PC-3 (cell line): Measurements from ENCODE around the gene GLRA2. TPM values are rescaled to one million over a fixed set of nuclear protein-coding genes. Genes with fewer than 3 reads are reported as not detected.

ENCODE experiments used
- ATAC-seq: fragments of 200-7000 bp; cut with Tn5 transposase; 2 replicates; pipeline ENCODE4 v1.9.1; 2020; ENCODE audit warnings: mild to moderate bottlenecking, moderate library complexity
- BruUV-seq: library from RNA; stranded (reverse); fragments of 400-500 nt; replicated peaks from 2 replicates; lab custom pipeline; 2021; lab: Mats Ljungman, UMichigan
- CTCF ChIA-PET: fragments of 300-600 bp; sonication (Branson Sonifier 250); formaldehyde crosslinking; loops from one replicate; lab custom pipeline; 2022; ENCODE audit warnings: antibody characterized with exemption; lab: Charles Lee
- POLR2A ChIA-PET: fragments of 300-600 bp; sonication (Branson Sonifier 250); formaldehyde crosslinking; loops from one replicate; lab custom pipeline; 2022; ENCODE audit warnings: antibody characterized with exemption; ENCODE audit not compliant: unreplicated experiment; lab: Charles Lee
- DNase-seq: peaks from one replicate; pipeline ENCODE4 v3.0.0-alpha.2; 2015
- H2AFZ ChIP-seq: fragments of 300-600 bp; sonication (generic); 2 replicates; pipeline ENCODE4 v1.6.0; 2016; ENCODE audit warnings: antibody characterized with exemption, low read length
- H3F3A ChIP-seq: fragments of 300-600 bp; sonication (generic); one replicate; pipeline ENCODE4 v1.6.0; 2017; ENCODE audit warnings: antibody characterized with exemption, low read length, control low read depth, mild to moderate bottlenecking; ENCODE audit not compliant: unreplicated experiment
- H3K27ac ChIP-seq: fragments of 300-600 bp; sonication (generic); 2 replicates; pipeline ENCODE4 v1.5.1; 2016; ENCODE audit warnings: mild to moderate bottlenecking, low read length
- H3K27me3 ChIP-seq: fragments of 300-600 bp; sonication (generic); 2 replicates; pipeline ENCODE4 v1.6.1; 2016; ENCODE audit warnings: low read length, mixed read lengths
- H3K36me3 ChIP-seq: fragments of 300-600 bp; sonication (generic); 2 replicates; pipeline ENCODE4 v1.6.1; 2016; ENCODE audit warnings: low read depth, mixed run types, low read length, mixed read lengths
- H3K4me1 ChIP-seq: fragments of 300-600 bp; sonication (generic); 2 replicates; pipeline ENCODE4 v1.5.1; 2016; ENCODE audit warnings: low read length; ENCODE audit not compliant: insufficient read depth
- H3K4me2 ChIP-seq: fragments of 300-600 bp; sonication (generic); 2 replicates; pipeline ENCODE4 v1.6.0; 2016; ENCODE audit warnings: low read length
- H3K4me3 ChIP-seq: fragments of 300-600 bp; sonication (generic); 2 replicates; pipeline ENCODE4 v1.5.1; 2016; ENCODE audit warnings: mild to moderate bottlenecking, low read length, mixed read lengths
- H3K79me2 ChIP-seq: fragments of 300-600 bp; sonication (generic); 2 replicates; pipeline ENCODE4 v1.6.1; 2017; ENCODE audit warnings: low read length, mixed read lengths
- H3K9ac ChIP-seq: fragments of 300-600 bp; sonication (generic); 2 replicates; pipeline ENCODE4 v1.6.0; 2016; ENCODE audit warnings: mild to moderate bottlenecking, low read length
- H3K9me2 ChIP-seq: fragments of 300-600 bp; sonication (generic); replicated peaks from 2 replicates; pipeline ENCODE4 v1.6.1; 2016; ENCODE audit warnings: mixed run types, low read length, mixed read lengths
- H3K9me3 ChIP-seq: fragments of 300-600 bp; sonication (generic); 2 replicates; pipeline ENCODE4 v1.6.1; 2016; ENCODE audit warnings: low read length, mixed read lengths
- H4K20me1 ChIP-seq: fragments of 300-600 bp; sonication (generic); 2 replicates; pipeline ENCODE4 v1.6.1; 2016; ENCODE audit warnings: low read length, mixed read lengths
- EZH2 ChIP-seq: fragments of 300-600 bp; sonication (generic); IDR thresholded peaks from one replicate; pipeline ENCODE4 v1.6.1; 2017; ENCODE audit warnings: antibody characterized with exemption, mild to moderate bottlenecking, low read length; ENCODE audit not compliant: unreplicated experiment
- EZH2phosphoT487 ChIP-seq: fragments of 300-600 bp; sonication (generic); IDR thresholded peaks from 2 replicates; pipeline ENCODE4 v1.6.1; 2018; ENCODE audit warnings: mild to moderate bottlenecking, antibody characterized with exemption, low read length, borderline replicate concordance
- intact Hi-C: fragments of 100-400 bp; cut with micrococcal nuclease; formaldehyde crosslinking; loops from 2 replicates; pipeline ENCODE4 v1.9.0; 2023
- total RNA-seq: library from RNA; depleted of rRNA; stranded (reverse); fragments of >200 nt; gene quantifications from 2 replicates; pipeline ENCODE4 v1.2.3, GENCODE V29; 2014
- TF ChIP-seq, protein P1 (sequence below): fragments of 300-600 bp; sonication (generic); conservative IDR thresholded peaks from 2 replicates; pipeline ENCODE4 v1.5.1; 2017; ENCODE audit warnings: antibody characterized with exemption, low read depth, mild to moderate bottlenecking, low read length

GLRA2 gene
- total RNA-seq, 1 experiment from 2014 or later, result not detected

- no peak overlapping the region for H3K27ac ChIP-seq
- H3K4me2 ChIP-seq, result no peak overlapping the region
- ChIA-PET CTCF (no interaction called here), POLR2A (no interaction called here)
- H3K9me3 ChIP-seq, result no peaks in the 10 kb centered on the region
- no peak for TF ChIP-seq EZH2phosphoT487
- TF ChIP-seq EZH2, result no peak
- TF ChIP-seq, protein P1, sequence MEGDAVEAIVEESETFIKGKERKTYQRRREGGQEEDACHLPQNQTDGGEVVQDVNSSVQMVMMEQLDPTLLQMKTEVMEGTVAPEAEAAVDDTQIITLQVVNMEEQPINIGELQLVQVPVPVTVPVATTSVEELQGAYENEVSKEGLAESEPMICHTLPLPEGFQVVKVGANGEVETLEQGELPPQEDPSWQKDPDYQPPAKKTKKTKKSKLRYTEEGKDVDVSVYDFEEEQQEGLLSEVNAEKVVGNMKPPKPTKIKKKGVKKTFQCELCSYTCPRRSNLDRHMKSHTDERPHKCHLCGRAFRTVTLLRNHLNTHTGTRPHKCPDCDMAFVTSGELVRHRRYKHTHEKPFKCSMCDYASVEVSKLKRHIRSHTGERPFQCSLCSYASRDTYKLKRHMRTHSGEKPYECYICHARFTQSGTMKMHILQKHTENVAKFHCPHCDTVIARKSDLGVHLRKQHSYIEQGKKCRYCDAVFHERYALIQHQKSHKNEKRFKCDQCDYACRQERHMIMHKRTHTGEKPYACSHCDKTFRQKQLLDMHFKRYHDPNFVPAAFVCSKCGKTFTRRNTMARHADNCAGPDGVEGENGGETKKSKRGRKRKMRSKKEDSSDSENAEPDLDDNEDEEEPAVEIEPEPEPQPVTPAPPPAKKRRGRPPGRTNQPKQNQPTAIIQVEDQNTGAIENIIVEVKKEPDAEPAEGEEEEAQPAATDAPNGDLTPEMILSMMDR, result no peak
- no peak overlapping the region for H3K4me3 ChIP-seq
- intact Hi-C loops, result no loop called here
- DNase-seq (no peak), ATAC-seq (no peak)
- H2AFZ ChIP-seq, result no peak overlapping the region
- BruUV-seq, result no TSS peak
- H3F3A ChIP-seq, result no peaks in the 10 kb centered on the region
- no peaks in the 10 kb centered on the region for H4K20me1 ChIP-seq
- H3K79me2 ChIP-seq, result no peaks in the 10 kb centered on the region
- no peaks in the 10 kb centered on the region for H3K9me2 ChIP-seq
- no peak overlapping the region for H3K9ac ChIP-seq
- H3K27me3 ChIP-seq, result no peaks in the 10 kb centered on the region
- peaks cover 10% of the 10 kb centered on the region; the same call in 1 of the 2 replicates for H3K4me1 ChIP-seq
- no peaks in the 10 kb centered on the region for H3K36me3 ChIP-seq
Measured at GRCh38 chrX:14698790-14699189, 169.5 kb downstream of the GLRA2 start.

GRCh38 chrX:14700982-14701381 lies 171.6 kb downstream of the GLRA2 start:
- Histone ChIP-seq H3K79me2 (no peaks in the 10 kb centered on the region), H3K27ac (no peak overlapping the region), H3K4me3 (no peak overlapping the region), H3K9ac (no peak overlapping the region), H3K9me2 (no peaks in the 10 kb centered on the region), H3K4me1 (peaks cover 3% of the 10 kb centered on the region; the same call in 1 of the 2 replicates), H4K20me1 (no peaks in the 10 kb centered on the region), H2AFZ (no peak overlapping the region), H3K4me2 (no peak overlapping the region), H3K27me3 (no peaks in the 10 kb centered on the region), H3K9me3 (no peaks in the 10 kb centered on the region), H3F3A (no peaks in the 10 kb centered on the region), H3K36me3 (no peaks in the 10 kb centered on the region)
- DNase-seq, result no peak
- intact Hi-C loops, result no loop called here
- no peak for ATAC-seq
- no TSS peak for BruUV-seq
- TF ChIP-seq EZH2 (no peak), EZH2phosphoT487 (no peak)
- TF ChIP-seq, protein P1, result no peak
- ChIA-PET CTCF (no interaction called here), POLR2A (no interaction called here)

DNA sequence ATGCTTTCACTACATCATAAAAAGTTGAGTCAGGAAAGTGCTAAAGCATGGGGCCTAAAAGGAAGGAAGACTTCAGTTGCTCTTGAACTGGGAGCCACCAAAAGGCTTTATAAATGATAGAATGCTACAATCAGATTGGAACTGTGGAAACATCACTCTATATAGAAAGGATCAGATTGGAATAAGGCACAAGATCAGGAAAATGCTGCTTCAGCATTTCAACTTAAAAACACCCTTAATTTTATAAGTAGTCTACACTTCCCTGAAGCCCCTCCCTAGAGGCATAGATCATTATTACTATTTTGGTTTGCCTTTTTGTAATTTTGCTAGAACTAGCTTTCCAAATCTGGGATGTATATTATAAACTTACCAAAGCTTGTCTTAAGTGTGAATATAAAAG lies 172.8 kb downstream of the GLRA2 start:
- H3K27me3 ChIP-seq, result no peaks in the 10 kb centered on the region
- H4K20me1 ChIP-seq, result no peaks in the 10 kb centered on the region
- H3K4me2 ChIP-seq, result no peak overlapping the region
- ChIA-PET CTCF (no interaction called here), POLR2A (no interaction called here)
- no peak overlapping the region for H3K27ac ChIP-seq
- no peak overlapping the region for H2AFZ ChIP-seq
- BruUV-seq, result no TSS peak
- no peaks in the 10 kb centered on the region for H3K79me2 ChIP-seq
- no peaks in the 10 kb centered on the region for H3K9me3 ChIP-seq
- no peaks in the 10 kb centered on the region for H3K9me2 ChIP-seq
- H3K4me3 ChIP-seq, result no peak overlapping the region
- peaks cover 3% of the 10 kb centered on the region; the same call in 1 of the 2 replicates for H3K4me1 ChIP-seq
- ATAC-seq, result no peak
- H3K36me3 ChIP-seq, result no peaks in the 10 kb centered on the region
- H3F3A ChIP-seq, result no peaks in the 10 kb centered on the region
- intact Hi-C loops, result no loop called here
- TF ChIP-seq EZH2, result no peak
- no peak for TF ChIP-seq EZH2phosphoT487
- TF ChIP-seq, protein P1, result no peak
- DNase-seq, result no peak
- no peak overlapping the region for H3K9ac ChIP-seq
